ENCODE data around the gene TM7SF3.
"Not testable (repeated sequence)": the region's sequence is repeated elsewhere in the genome, so short reads cannot be mapped to it uniquely, and the experiment has no call there.

Gene TM7SF3

GRCh38 chr12:26979733-26980132 lies 34.5 kb downstream of the TM7SF3 start:
- DNase-seq (ENCODE audit: low spot score) = no peak

GRCh38 chr12:26978801-26979200 lies 35.4 kb downstream of the TM7SF3 start:
- no peak for DNase-seq (ENCODE audit: low spot score)

GRCh38 chr12:26976687-26977086 lies 37.5 kb downstream of the TM7SF3 start:
- no peak for DNase-seq (ENCODE audit: low spot score)

- no peak for DNase-seq (ENCODE audit: low spot score)
Measured at GRCh38 chr12:26971963-26972362, 42.2 kb downstream of the TM7SF3 start.

- no peak for DNase-seq (ENCODE audit: low spot score)
Measured at GRCh38 chr12:26970136-26970535, 44.0 kb downstream of the TM7SF3 start.

- DNase-seq (ENCODE audit: low spot score) = no peak
Measured at GRCh38 chr12:26966842-26967241, 47.3 kb downstream of the TM7SF3 start.

GRCh38 chr12:26963413-26963812 lies 50.8 kb downstream of the TM7SF3 start:
- DNase-seq (ENCODE audit: low spot score) = no peak

- DNase-seq (ENCODE audit: low spot score) = no peak
Measured at GRCh38 chr12:26961803-26962202, 52.4 kb downstream of the TM7SF3 start.

GRCh38 chr12:26961391-26961790 lies 52.8 kb downstream of the TM7SF3 start:
- not testable (repeated sequence) for DNase-seq (ENCODE audit: low spot score)

GRCh38 chr12:26954027-26954426 lies 60.2 kb downstream of the TM7SF3 start:
- no peak for DNase-seq (ENCODE audit: low spot score)

- DNase-seq (ENCODE audit: low spot score) = no peak
Measured at GRCh38 chr12:26953447-26953846, 60.7 kb downstream of the TM7SF3 start.

GRCh38 chr12:26948309-26948708 lies 65.9 kb downstream of the TM7SF3 start:
- DNase-seq (ENCODE audit: low spot score) = no peak

- DNase-seq (ENCODE audit: low spot score) = no peak
Measured at GRCh38 chr12:26941215-26941594, 73.0 kb downstream of the TM7SF3 start.

- DNase-seq (ENCODE audit: low spot score) = no peak
Measured at GRCh38 chr12:26940516-26941214, 73.5 kb downstream of the TM7SF3 start.

GRCh38 chr12:26939953-26940352 lies 74.2 kb downstream of the TM7SF3 start:
- DNase-seq (ENCODE audit: low spot score) = no peak

GRCh38 chr12:26939192-26939832 lies 74.9 kb downstream of the TM7SF3 start:
- peak; percentile 25 for DNase-seq (ENCODE audit: low spot score)

- peak; percentile 47 for DNase-seq (ENCODE audit: low spot score)
Measured at GRCh38 chr12:26938701-26939062, 75.5 kb downstream of the TM7SF3 start.

GRCh38 chr12:26937863-26938700 lies 76.1 kb downstream of the TM7SF3 start, which contains the start of the genes FGFR1OP2 and INTS13:
TSS of gene FGFR1OP2 (plus strand) at chr12:26938470. CDS start at chr12:26954159, 15,689 bp downstream.
TSS of gene INTS13 (minus strand) at chr12:26937981. CDS start at chr12:26936803, 1,178 bp downstream.
- DNase-seq (ENCODE audit: low spot score) = peak; percentile 99

- no peak for DNase-seq (ENCODE audit: low spot score)
Measured at GRCh38 chr12:26937443-26937862, 76.7 kb downstream of the TM7SF3 start.

- no peak for DNase-seq (ENCODE audit: low spot score)
Measured at GRCh38 chr12:26936559-26937442, 77.4 kb downstream of the TM7SF3 start.

GRCh38 chr12:26935636-26936378 lies 78.4 kb downstream of the TM7SF3 start:
- DNase-seq (ENCODE audit: low spot score) = no peak
